RWPE2 (cell line): Measurements from ENCODE around the gene TIAL1.

Source experiments
- ATAC-seq: fragments of 200-7000 bp; cut with Tn5 transposase; 3 replicates; pipeline ENCODE4 v1.9.1; 2021; ENCODE audit warnings: low read depth
- DNase-seq: peaks from one replicate; pipeline ENCODE4 v3.0.0-alpha.2; 2020; ENCODE audit warnings: low spot score
- H3K27ac ChIP-seq: fragments of 450-650 bp; 2 replicates; pipeline ENCODE4 v1.5.1; 2017; ENCODE audit warnings: mild to moderate bottlenecking; ENCODE audit not compliant: poor library complexity, severe bottlenecking
- H3K27me3 ChIP-seq: fragments of 250-450 bp; sonication (Bioruptor Pico); 2 replicates; pipeline ENCODE4 v1.5.1; 2021; ENCODE audit warnings: mild to moderate bottlenecking, moderate library complexity; ENCODE audit not compliant: insufficient read depth, poor library complexity, severe bottlenecking
- H3K36me3 ChIP-seq: fragments of 250-450 bp; sonication (Bioruptor Pico); 2 replicates; pipeline ENCODE4 v1.5.1; 2020; ENCODE audit warnings: low read depth, mild to moderate bottlenecking, moderate library complexity
- H3K4me1 ChIP-seq: fragments of 250-450 bp; sonication (Bioruptor Pico); 2 replicates; pipeline ENCODE4 v1.5.1; 2021; ENCODE audit warnings: mild to moderate bottlenecking, moderate library complexity; ENCODE audit not compliant: insufficient read depth, poor library complexity, severe bottlenecking
- H3K4me3 ChIP-seq: fragments of 250-450 bp; sonication (Bioruptor Pico); 2 replicates; pipeline ENCODE4 v1.5.1; 2021; ENCODE audit warnings: mild to moderate bottlenecking, moderate library complexity; ENCODE audit not compliant: severe bottlenecking
- H3K9me3 ChIP-seq: fragments of 250-450 bp; sonication (Bioruptor Pico); 2 replicates; pipeline ENCODE4 v1.5.1; 2021; ENCODE audit warnings: mild to moderate bottlenecking, moderate library complexity; ENCODE audit not compliant: severe bottlenecking
- TF ChIP-seq, protein P1 (sequence below): fragments of 450-650 bp; IDR thresholded peaks from one replicate; pipeline ENCODE4 v1.5.1; 2017; ENCODE audit warnings: mild to moderate bottlenecking, moderate library complexity; ENCODE audit not compliant: poor library complexity, severe bottlenecking

The TIAL1 gene

DNA sequence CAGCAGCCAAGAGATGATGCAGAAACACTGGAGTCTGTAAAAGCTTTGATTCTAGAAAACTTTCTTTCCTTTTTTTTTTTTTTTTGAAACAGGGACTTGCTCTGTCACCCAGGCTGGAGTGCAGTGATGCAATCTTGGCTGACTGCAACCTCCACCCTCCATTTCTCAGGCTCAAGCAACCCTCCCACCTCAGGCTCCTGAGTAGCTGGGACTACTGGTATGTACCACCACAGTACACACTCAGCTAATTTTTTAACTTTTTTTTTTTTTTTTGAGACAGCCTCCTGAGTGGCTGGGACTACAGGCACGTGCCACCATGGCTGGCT is 37.4 kb upstream of the TIAL1 start:
- no peaks in the 10 kb centered on the region for H3K36me3 ChIP-seq
- no peak for ATAC-seq
- no peaks in the 10 kb centered on the region for H3K9me3 ChIP-seq
- DNase-seq = no peak
- no peaks in the 10 kb centered on the region for H3K27me3 ChIP-seq
- no peak overlapping the region for H3K4me3 ChIP-seq
- no peaks in the 10 kb centered on the region for H3K4me1 ChIP-seq
- H3K27ac ChIP-seq = no peak overlapping the region
- TF ChIP-seq, protein P1, sequence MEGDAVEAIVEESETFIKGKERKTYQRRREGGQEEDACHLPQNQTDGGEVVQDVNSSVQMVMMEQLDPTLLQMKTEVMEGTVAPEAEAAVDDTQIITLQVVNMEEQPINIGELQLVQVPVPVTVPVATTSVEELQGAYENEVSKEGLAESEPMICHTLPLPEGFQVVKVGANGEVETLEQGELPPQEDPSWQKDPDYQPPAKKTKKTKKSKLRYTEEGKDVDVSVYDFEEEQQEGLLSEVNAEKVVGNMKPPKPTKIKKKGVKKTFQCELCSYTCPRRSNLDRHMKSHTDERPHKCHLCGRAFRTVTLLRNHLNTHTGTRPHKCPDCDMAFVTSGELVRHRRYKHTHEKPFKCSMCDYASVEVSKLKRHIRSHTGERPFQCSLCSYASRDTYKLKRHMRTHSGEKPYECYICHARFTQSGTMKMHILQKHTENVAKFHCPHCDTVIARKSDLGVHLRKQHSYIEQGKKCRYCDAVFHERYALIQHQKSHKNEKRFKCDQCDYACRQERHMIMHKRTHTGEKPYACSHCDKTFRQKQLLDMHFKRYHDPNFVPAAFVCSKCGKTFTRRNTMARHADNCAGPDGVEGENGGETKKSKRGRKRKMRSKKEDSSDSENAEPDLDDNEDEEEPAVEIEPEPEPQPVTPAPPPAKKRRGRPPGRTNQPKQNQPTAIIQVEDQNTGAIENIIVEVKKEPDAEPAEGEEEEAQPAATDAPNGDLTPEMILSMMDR = no peak

DNA sequence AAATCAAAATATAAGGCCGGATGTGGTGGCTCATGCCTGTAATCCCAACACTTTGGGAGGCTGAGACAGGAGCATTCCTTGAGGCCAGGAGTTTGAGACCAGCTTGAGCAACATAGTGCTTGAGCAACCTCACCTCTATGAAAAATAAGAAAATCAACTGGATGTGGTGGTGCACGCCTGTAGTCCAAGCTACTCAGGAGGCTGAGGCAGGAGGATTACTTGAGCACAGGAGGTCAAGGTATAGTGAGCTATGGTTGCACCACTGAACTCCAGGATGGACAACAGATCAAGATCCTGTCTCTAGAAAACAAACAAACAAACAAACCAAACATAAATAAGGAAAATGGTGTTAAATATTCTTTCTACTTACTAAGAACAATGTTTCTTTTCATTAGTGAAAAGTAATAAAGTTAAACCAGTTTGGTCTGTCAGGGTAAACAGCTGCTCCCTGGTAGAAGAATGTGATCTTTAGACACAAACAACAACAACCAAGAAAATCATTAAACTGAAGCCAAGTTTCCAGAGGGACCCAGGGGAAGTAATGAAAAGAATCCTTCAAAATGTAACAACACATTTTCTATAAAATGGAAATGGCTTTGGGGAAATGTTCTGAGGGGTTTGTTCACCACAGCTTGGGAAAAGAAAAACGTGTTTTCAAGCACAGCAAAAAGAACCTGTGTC is 36.9 kb upstream of the TIAL1 start:
- H3K27me3 ChIP-seq = no peaks in the 10 kb centered on the region
- no peak for ATAC-seq
- TF ChIP-seq, protein P1 = no peak

DNA sequence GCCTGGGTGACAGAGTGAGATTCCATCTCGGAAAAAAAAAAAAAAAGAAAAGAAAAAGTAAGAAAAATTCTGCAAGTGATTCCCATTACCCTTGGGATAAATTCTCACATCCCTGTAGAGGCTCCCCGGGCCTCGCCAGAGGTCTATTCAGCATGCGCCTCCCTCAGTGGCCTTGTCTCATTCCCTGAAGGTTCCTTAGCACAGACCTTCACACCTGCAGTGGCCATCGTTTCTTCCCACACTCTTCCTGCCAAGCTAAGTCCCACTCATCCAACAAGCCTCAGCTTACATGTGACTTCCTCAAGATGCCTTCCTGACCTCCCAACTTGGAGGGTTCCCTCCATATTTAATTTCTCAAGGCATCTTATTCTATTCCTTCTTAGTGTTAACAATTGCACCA is 33.5 kb upstream of the TIAL1 start:
- TF ChIP-seq, protein P1 = no peak
- no peaks in the 10 kb centered on the region for H3K36me3 ChIP-seq
- no peaks in the 10 kb centered on the region for H3K9me3 ChIP-seq
- no peaks in the 10 kb centered on the region for H3K27me3 ChIP-seq
- H3K4me3 ChIP-seq = no peak overlapping the region
- DNase-seq (no peak), ATAC-seq (no peak)
- no peak overlapping the region for H3K27ac ChIP-seq
- no peaks in the 10 kb centered on the region for H3K4me1 ChIP-seq

More for the DNA sequence above, 36.9 kb upstream of the TIAL1 start:
- Histone ChIP-seq H3K9me3 (no peaks in the 10 kb centered on the region), H3K4me3 (no peak overlapping the region), H3K27ac (no peak overlapping the region), H3K4me1 (no peaks in the 10 kb centered on the region), H3K36me3 (no peaks in the 10 kb centered on the region)
- DNase-seq = no peak

DNA sequence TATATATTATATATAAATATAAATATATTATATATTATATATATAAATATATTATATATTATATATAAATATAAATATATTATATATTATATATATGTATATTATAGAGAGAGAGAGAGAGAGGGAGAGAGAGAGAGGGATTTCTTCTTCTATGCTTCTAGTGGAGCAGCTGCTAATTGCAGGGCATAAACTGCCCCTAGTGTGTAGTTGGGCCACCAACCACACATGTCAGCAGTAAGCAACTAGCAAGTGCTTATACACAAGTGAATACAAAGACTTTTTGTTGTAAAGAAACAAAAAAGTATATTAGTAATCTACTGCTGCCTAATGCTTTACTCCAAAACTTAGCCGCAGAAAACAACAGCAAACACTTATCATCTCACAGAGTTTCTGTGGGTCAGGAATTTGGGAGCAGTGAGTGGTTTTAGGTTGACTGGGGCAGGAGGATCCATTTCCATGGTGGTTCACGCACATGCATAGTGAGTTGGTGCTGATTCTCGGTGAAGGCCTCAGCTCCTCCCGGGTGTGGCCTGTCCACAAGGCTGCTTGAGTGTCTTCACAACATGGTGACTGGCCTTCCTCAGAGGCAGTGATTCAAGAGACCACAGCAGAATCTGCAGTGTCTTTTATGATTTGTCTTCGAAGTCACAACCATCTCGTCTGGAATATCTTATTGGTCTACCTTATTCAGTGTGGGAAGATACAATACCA is 29.0 kb upstream of the TIAL1 start:
- no peak for ATAC-seq

More for the DNA sequence above, 29.0 kb upstream of the TIAL1 start:
- TF ChIP-seq, protein P1 = no peak
- Histone ChIP-seq H3K27ac (no peak overlapping the region), H3K4me1 (no peaks in the 10 kb centered on the region), H3K36me3 (no peaks in the 10 kb centered on the region), H3K4me3 (no peak overlapping the region), H3K27me3 (no peaks in the 10 kb centered on the region), H3K9me3 (no peaks in the 10 kb centered on the region)
- no peak for DNase-seq
